Cardiac muscle cell (in vitro differentiated cells and primary cell): ENCODE measurements around the gene RINL. TPM values are rescaled to one million over a fixed set of nuclear protein-coding genes. Genes with fewer than 3 reads are reported as not detected.

Experiments
- DNase-seq, 2 donors: peaks; one replicate each; pipeline versions ENCODE4 v3.0.0 to v3.0.0-alpha.2; 2010 to 2017; ENCODE audit warnings: low read depth in 1 of 2, low spot score in 1 of 2
- H3K27ac ChIP-seq: fragments of 200-600 bp; sonication (generic); 2 replicates; pipeline ENCODE4 v1.5.1; 2016
- H3K27me3 ChIP-seq: fragments of 200-600 bp; sonication (generic); 2 replicates; pipeline ENCODE4 v1.6.0; 2016; ENCODE audit warnings: control low read depth
- H3K36me3 ChIP-seq: fragments of 200-600 bp; sonication (generic); 2 replicates; pipeline ENCODE4 v1.5.1; 2016; ENCODE audit warnings: control low read depth
- H3K4me1 ChIP-seq: fragments of 200-600 bp; sonication (generic); 2 replicates; pipeline ENCODE4 v1.8.1; 2017; ENCODE audit warnings: low read depth, mild to moderate bottlenecking, mixed run types
- H3K4me3 ChIP-seq: fragments of 200-600 bp; sonication (generic); 2 replicates; pipeline ENCODE4 v1.5.1; 2016; ENCODE audit warnings: mild to moderate bottlenecking
- H3K9me3 ChIP-seq: fragments of 200-600 bp; sonication (generic); 2 replicates; pipeline ENCODE4 v1.5.1; 2017; ENCODE audit warnings: low read depth, mild to moderate bottlenecking, control low read depth
- polyA plus RNA-seq: library from polyadenylated mRNA; unstranded; fragments of >200 nt; fragmentation: Nextera tagmentation; extraction: Ambion mirVana; gene quantifications from 2 replicates; pipeline ENCODE4 v1.2.1, GENCODE V29; 2016
- total RNA-seq: library from RNA; depleted of rRNA; stranded (reverse); fragments of >200 nt; gene quantifications from 2 replicates; pipeline ENCODE4 v1.2.3, GENCODE V29; 2016
- TF ChIP-seq, protein P1 (sequence below): IDR thresholded peaks from 2 replicates; pipeline ENCODE4 v1.5.1; 2012; ENCODE audit warnings: low read depth, mild to moderate bottlenecking, low read length

The RINL gene
- total and polyA plus RNA-seq, 2 experiments from 2014 or later: 3.9 to 8.4 TPM

DNA sequence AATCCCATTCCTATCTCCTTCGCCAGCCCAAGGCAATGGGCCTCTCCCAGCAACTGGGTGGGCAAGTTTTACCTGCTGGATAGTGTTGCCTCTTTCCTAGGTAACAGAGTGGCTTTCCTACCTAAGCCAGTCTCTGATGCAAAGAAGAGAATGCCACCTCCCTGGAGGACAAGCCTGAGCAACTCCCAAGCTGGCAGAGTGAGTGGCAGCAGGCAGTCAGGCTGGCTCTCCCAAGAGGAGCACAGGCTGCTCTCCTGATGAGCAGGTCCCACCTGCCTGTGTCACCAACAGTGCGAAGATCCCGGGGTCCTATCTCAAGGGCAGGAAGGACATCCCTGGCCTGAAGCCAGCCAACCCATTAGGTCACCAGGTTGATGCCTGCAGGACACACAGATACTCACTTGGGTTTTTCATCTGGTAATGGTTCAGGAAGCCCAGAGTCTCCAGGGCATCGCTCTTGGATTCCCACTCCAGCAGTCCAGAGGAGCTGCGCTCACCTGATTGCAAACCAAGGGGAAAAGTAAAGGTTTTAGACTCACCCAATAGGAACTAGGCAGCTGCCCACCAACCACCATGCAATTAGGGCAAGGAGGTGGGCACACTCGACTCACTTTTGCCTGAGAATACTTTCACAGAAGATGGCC, 41.0 kb downstream of the RINL start:
- H3K4me1 ChIP-seq: peaks cover 3% of the 10 kb centered on the region
- no peak for DNase-seq
- no peaks in the 10 kb centered on the region for H3K27me3 ChIP-seq
- no peaks in the 10 kb centered on the region for H3K9me3 ChIP-seq
- H3K27ac ChIP-seq: peak overlapping the region; percentile 61
- TF ChIP-seq, protein P1, sequence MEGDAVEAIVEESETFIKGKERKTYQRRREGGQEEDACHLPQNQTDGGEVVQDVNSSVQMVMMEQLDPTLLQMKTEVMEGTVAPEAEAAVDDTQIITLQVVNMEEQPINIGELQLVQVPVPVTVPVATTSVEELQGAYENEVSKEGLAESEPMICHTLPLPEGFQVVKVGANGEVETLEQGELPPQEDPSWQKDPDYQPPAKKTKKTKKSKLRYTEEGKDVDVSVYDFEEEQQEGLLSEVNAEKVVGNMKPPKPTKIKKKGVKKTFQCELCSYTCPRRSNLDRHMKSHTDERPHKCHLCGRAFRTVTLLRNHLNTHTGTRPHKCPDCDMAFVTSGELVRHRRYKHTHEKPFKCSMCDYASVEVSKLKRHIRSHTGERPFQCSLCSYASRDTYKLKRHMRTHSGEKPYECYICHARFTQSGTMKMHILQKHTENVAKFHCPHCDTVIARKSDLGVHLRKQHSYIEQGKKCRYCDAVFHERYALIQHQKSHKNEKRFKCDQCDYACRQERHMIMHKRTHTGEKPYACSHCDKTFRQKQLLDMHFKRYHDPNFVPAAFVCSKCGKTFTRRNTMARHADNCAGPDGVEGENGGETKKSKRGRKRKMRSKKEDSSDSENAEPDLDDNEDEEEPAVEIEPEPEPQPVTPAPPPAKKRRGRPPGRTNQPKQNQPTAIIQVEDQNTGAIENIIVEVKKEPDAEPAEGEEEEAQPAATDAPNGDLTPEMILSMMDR: no peak
- no peak overlapping the region for H3K4me3 ChIP-seq
- H3K36me3 ChIP-seq: peaks cover 58% of the 10 kb centered on the region

DNA sequence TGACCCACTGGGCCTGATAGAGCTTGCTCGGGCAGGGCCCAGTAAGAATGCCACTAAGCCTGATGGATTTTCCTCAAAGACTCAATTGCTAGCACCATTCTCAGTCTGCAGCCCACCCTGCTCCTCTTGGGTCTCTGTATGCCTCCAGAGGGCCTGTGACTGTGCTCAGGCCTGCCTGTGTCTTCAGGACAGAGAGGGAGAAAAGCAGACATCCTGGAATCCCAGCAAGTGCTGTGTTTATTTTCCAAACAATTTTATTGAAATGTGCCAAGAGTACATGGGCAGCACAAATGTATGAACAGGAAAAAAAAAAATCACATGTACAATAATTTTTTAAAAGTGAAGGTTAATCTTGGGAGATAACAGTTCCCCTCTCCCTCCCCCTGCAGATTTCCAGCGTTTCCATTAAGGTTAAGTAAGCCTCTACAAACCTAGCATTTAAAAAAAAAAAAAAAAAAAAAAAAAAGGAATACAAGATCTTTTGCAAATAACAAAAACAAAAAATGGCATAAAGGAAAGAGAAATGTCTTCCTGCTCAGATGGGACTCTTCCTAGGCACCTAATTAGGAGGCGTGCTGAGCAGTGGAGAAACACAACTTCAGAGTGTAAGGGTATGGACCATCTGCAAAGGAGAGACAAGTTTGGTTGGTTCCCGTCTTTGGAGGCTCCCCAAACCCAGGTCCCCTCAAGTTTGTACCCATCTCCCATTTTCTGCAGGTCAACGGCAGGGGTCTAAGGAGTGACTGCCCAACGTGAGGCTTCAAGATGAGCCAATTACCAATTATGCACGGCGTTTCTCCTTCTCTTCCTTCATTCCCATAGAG, 41.7 kb downstream of the RINL start:
- H3K27ac ChIP-seq: peak overlapping the region; percentile 61
- no peak overlapping the region for H3K4me3 ChIP-seq
- H3K36me3 ChIP-seq: peaks cover 53% of the 10 kb centered on the region

DNA sequence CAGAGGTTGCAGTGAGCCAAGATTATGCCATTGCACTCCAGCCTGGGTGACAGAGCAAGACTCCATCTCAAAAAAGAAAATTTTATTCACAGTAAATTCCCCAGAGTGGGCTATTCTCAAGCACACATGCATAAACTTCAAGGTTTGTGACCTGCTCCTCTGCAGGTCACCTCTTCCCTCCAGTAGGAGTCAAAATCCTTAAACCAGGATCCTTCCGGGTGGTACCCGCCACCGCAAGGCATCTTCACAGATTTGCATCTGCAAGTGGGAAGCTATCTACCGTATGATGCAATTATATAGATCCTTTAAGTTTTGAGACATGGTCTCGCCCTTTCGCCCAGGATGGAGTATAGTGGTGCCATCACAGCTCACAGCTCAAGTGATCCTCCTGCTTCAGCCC, 43.5 kb downstream of the RINL start:
- Histone ChIP-seq H3K9me3 (no peaks in the 10 kb centered on the region), H3K4me3 (no peak overlapping the region), H3K36me3 (peaks cover 45% of the 10 kb centered on the region), H3K27ac (no peak overlapping the region), H3K27me3 (no peaks in the 10 kb centered on the region), H3K4me1 (peaks cover 9% of the 10 kb centered on the region)
- TF ChIP-seq, protein P1: no peak
- DNase-seq: no peak

More for the DNA sequence above, 41.7 kb downstream of the RINL start:
- Histone ChIP-seq H3K9me3 (no peaks in the 10 kb centered on the region), H3K4me1 (peaks cover 4% of the 10 kb centered on the region), H3K27me3 (no peaks in the 10 kb centered on the region)
- TF ChIP-seq, protein P1: no peak
- no peak for DNase-seq

- Histone ChIP-seq H3K4me3 (no peak overlapping the region), H3K4me1 (peaks cover 9% of the 10 kb centered on the region), H3K36me3 (peaks cover 42% of the 10 kb centered on the region), H3K9me3 (no peaks in the 10 kb centered on the region), H3K27ac (no peak overlapping the region), H3K27me3 (no peaks in the 10 kb centered on the region)
- TF ChIP-seq, protein P1: no peak
- no peak for DNase-seq
These were observed 44.0 kb downstream of the RINL start for GRCh38 chr19:38834104-38834490.

DNA sequence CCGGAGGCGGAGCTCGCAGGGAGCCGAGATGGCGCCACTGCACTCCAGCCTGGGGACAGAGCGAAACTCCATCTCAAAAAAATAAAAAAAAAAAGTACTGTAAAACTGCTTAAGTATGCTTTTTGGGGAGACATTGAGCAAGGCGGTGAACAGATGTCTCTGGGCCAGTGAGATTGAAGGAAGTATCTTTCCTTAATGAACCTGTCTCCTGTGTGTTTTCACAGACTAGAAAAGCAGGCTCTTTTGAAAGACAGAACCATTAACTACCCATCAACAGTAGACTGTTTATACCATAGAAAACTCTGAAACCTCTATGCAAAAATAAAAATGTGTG, 45.0 kb downstream of the RINL start:
- DNase-seq: no peak
- Histone ChIP-seq H3K4me1 (peaks cover 9% of the 10 kb centered on the region), H3K9me3 (no peaks in the 10 kb centered on the region), H3K27me3 (no peaks in the 10 kb centered on the region), H3K36me3 (peaks cover 34% of the 10 kb centered on the region), H3K4me3 (no peak overlapping the region), H3K27ac (no peak overlapping the region)
- TF ChIP-seq, protein P1: no peak
